GM12878 (cell line): ENCODE data around the gene MAP2K7.

Experiments used
- CBX5 ChIP-seq: sonication (generic); IDR thresholded peaks from 2 replicates; pipeline ENCODE4 v1.6.1; 2016; ENCODE audit warnings: low read depth, moderate library complexity, mild to moderate bottlenecking, inconsistent platforms
- CEBPB ChIP-seq, 2 experiments: fragments of 150-350 bp in 1 of 2; IDR thresholded peaks; 2 replicates each; pipeline ENCODE4 v1.6.1; 2012 to 2014; ENCODE audit warnings: low read depth in 2 of 2, low read length in 2 of 2, borderline replicate concordance in 1 of 2, inconsistent platforms in 1 of 2
- CREB1 ChIP-seq: IDR thresholded peaks from 2 replicates; pipeline ENCODE4 v1.6.1; 2012; ENCODE audit warnings: low read depth, mild to moderate bottlenecking, inconsistent platforms
- EZH2 ChIP-seq: IDR thresholded peaks from 2 replicates; pipeline ENCODE4 v1.6.1; 2012; ENCODE audit warnings: low read depth, mild to moderate bottlenecking, control low read depth, inconsistent platforms, low read length, borderline replicate concordance; ENCODE audit not compliant: control insufficient read depth
- FOXM1 ChIP-seq: IDR thresholded peaks from 2 replicates; pipeline ENCODE4 v1.6.1; 2012; ENCODE audit warnings: low read depth, mild to moderate bottlenecking, inconsistent platforms, low read length, moderate library complexity
- NBN ChIP-seq: fragments of 450-650 bp; IDR thresholded peaks from 2 replicates; pipeline ENCODE4 v1.6.1; 2016
- POLR2A ChIP-seq: IDR thresholded peaks from 2 replicates; pipeline ENCODE4 v1.6.1; 2011; ENCODE audit warnings: low read depth, mild to moderate bottlenecking, low read length
- POLR2AphosphoS2 ChIP-seq: IDR thresholded peaks from 2 replicates; pipeline ENCODE4 v1.6.1; 2011; ENCODE audit warnings: low read depth, mild to moderate bottlenecking, low read length, improper control_type of control experiment, moderate library complexity
- SMC3 ChIP-seq: IDR thresholded peaks from 2 replicates; pipeline ENCODE4 v1.6.1; 2011; ENCODE audit warnings: low read length, improper control_type of control experiment, borderline replicate concordance
- TCF7 ChIP-seq: IDR thresholded peaks from 2 replicates; pipeline ENCODE4 v1.6.1; 2014; ENCODE audit warnings: antibody characterized with exemption, borderline replicate concordance
- TF ChIP-seq, protein P1 (sequence below): IDR thresholded peaks from 2 replicates; pipeline ENCODE4 v1.6.1; 2011; ENCODE audit warnings: borderline replicate concordance, low read depth, mild to moderate bottlenecking, moderate library complexity, mixed read lengths, low read length; ENCODE audit not compliant: insufficient read depth; ENCODE audit errors: extremely low read length
- TF ChIP-seq, protein P2 (sequence below): fragments of 150-350 bp; IDR thresholded peaks from 2 replicates; pipeline ENCODE4 v1.6.1; 2016; ENCODE audit warnings: low read depth, low read length
- TF ChIP-seq, protein P3 (sequence below), 3 experiments: IDR thresholded peaks in 2 of 3; conservative IDR thresholded peaks in 1 of 3; 2 replicates each; pipeline ENCODE4 v1.5.1; 2011; ENCODE audit warnings: low read depth in 3 of 3, low read length in 3 of 3, mild to moderate bottlenecking in 3 of 3, control low read depth in 2 of 3, moderate library complexity in 2 of 3, inconsistent platforms in 1 of 3, mixed read lengths in 1 of 3; ENCODE audit not compliant: control insufficient read depth in 2 of 3, insufficient read depth in 1 of 3; ENCODE audit errors: extremely low read depth in 1 of 3
- TF ChIP-seq, protein P4 (sequence below): IDR thresholded peaks from 2 replicates; pipeline ENCODE4 v1.6.1; 2012; ENCODE audit warnings: low read depth, low read length, improper control_type of control experiment

DNA sequence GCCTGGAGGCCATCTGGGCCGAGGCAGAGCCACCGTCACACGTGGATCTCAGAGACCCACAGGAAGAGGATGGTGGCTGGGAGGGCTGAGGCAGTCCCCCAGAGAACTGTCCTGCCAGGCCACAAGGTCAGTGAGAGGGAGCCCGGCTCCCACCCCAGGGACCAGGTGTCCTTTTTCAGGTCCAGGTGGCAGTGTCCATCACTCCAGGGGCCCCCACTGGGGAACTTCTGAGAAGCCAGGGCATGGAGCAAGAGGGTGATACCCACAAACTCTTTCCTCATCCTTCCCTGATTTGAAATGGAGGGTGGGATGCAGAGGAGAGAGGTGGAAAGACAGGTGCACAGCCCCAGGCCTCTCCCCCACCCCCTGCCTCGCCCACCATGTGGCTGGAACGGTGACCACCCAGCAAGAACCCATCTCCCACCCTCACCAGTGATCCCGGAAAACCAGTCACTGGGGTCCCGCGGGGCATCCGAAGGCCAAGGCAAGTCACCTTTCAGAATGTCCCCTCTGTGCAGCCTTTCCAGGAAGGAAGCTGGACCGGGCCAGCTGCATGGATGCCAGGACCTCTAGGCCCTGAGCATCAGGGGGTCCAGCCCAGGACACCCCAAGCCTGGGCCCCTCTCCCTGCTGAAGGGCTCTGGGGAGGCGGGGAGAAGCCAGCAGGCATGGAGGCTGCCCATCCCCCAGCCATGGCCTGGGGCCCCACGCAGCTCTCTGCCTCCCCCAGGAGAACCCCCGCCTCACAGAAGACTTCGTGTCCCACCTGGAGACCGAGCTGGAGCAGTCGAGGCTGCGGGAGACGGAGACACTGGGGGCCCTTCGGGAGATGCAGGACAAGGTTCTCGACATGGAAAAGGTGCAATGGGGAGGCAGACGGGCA is 43.6 kb upstream of the MAP2K7 start:
- TF ChIP-seq TCF7 (no peak), POLR2A (no peak), NBN (no peak), CBX5 (no peak), EZH2 (no peak), POLR2AphosphoS2 (no peak), CREB1 (no peak), SMC3 (no peak), CEBPB (IDR thresholded peaks at IDR 0.05; ENCODE audit: borderline replicate concordance in 1 of 2, low read depth in 2 of 2, low read length in 2 of 2) (no peak), FOXM1 (no peak)
- TF ChIP-seq, protein P1, sequence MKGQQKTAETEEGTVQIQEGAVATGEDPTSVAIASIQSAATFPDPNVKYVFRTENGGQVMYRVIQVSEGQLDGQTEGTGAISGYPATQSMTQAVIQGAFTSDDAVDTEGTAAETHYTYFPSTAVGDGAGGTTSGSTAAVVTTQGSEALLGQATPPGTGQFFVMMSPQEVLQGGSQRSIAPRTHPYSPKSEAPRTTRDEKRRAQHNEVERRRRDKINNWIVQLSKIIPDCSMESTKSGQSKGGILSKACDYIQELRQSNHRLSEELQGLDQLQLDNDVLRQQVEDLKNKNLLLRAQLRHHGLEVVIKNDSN = no peak
- TF ChIP-seq, protein P2, sequence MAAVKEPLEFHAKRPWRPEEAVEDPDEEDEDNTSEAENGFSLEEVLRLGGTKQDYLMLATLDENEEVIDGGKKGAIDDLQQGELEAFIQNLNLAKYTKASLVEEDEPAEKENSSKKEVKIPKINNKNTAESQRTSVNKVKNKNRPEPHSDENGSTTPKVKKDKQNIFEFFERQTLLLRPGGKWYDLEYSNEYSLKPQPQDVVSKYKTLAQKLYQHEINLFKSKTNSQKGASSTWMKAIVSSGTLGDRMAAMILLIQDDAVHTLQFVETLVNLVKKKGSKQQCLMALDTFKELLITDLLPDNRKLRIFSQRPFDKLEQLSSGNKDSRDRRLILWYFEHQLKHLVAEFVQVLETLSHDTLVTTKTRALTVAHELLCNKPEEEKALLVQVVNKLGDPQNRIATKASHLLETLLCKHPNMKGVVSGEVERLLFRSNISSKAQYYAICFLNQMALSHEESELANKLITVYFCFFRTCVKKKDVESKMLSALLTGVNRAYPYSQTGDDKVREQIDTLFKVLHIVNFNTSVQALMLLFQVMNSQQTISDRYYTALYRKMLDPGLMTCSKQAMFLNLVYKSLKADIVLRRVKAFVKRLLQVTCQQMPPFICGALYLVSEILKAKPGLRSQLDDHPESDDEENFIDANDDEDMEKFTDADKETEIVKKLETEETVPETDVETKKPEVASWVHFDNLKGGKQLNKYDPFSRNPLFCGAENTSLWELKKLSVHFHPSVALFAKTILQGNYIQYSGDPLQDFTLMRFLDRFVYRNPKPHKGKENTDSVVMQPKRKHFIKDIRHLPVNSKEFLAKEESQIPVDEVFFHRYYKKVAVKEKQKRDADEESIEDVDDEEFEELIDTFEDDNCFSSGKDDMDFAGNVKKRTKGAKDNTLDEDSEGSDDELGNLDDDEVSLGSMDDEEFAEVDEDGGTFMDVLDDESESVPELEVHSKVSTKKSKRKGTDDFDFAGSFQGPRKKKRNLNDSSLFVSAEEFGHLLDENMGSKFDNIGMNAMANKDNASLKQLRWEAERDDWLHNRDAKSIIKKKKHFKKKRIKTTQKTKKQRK = no peak
- TF ChIP-seq, protein P3, sequence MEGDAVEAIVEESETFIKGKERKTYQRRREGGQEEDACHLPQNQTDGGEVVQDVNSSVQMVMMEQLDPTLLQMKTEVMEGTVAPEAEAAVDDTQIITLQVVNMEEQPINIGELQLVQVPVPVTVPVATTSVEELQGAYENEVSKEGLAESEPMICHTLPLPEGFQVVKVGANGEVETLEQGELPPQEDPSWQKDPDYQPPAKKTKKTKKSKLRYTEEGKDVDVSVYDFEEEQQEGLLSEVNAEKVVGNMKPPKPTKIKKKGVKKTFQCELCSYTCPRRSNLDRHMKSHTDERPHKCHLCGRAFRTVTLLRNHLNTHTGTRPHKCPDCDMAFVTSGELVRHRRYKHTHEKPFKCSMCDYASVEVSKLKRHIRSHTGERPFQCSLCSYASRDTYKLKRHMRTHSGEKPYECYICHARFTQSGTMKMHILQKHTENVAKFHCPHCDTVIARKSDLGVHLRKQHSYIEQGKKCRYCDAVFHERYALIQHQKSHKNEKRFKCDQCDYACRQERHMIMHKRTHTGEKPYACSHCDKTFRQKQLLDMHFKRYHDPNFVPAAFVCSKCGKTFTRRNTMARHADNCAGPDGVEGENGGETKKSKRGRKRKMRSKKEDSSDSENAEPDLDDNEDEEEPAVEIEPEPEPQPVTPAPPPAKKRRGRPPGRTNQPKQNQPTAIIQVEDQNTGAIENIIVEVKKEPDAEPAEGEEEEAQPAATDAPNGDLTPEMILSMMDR (IDR thresholded peaks at IDR 0.05 in 2 of 3, conservative IDR thresholded peaks at IDR 0.05 in 1 of 3; ENCODE audit: control insufficient read depth in 2 of 3, extremely low read depth in 1 of 3, insufficient read depth in 1 of 3, low read depth in 3 of 3, low read length in 3 of 3) = no peak
- TF ChIP-seq, protein P4, sequence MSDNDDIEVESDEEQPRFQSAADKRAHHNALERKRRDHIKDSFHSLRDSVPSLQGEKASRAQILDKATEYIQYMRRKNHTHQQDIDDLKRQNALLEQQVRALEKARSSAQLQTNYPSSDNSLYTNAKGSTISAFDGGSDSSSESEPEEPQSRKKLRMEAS = no peak
